Retinal pigment epithelial cell (primary cell): ENCODE measurements around the gene SUPT4H1.
"Not testable (repeated sequence)": the region's sequence is repeated elsewhere in the genome, so short reads cannot be mapped to it uniquely, and the experiment has no call there.

Experiments used
- DNase-seq: peaks from one replicate; pipeline ENCODE4 v3.0.0-alpha.2; 2010; ENCODE audit warnings: low read depth
- H3K4me3 ChIP-seq: 2 replicates; pipeline ENCODE4 v1.5.1; 2011; ENCODE audit warnings: mild to moderate bottlenecking, low read length, control low read depth, moderate library complexity
- TF ChIP-seq, protein P1 (sequence below): conservative IDR thresholded peaks from 2 replicates; pipeline ENCODE4 v1.5.1; 2011; ENCODE audit warnings: low read depth, low read length, control low read depth, inconsistent platforms

Gene SUPT4H1

DNA sequence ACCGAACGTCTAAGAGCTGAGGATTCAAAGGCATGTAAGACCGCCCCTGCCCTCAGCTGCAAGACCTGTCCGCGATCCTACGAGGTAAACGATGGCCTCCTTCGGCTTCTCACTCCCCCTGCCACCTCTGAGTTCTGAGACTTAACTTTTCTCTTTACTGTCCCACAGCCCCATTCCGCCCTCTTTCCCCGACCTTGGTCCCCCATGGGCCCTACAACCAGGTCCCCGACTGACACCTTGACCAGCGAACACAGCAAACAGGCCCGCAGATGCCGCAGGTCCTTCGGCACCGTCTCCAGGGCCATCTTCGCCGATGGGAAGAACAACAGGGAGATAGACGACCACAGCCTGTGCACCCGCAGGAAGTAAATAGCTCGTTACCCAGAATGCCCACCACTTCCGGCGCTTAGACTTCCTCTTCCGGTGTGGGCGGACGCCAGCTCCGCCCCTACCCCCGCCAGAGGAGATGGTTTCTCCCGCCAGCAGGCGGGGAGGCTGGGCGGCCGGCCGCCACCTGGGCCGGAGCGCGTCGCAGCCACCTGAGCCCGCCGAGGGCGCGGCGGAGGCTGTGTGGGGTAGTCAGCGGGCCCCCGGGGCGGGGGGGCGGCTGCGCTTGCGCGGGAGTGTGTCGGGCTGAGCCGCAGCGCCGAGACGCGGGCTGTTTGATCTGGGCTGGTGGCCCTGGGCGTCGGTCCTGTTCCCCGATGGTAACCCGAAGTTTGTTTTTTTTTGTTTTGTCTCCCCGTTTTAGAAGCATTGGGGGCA, at the start of gene SUPT4H1:
SUPT4H1 (minus strand) TSS at position 371 of the 765 bp plus-strand sequence; CDS start at position 305, 66 bp downstream.
- H3K4me3 ChIP-seq = peak within 1 kb of the TSS; percentile 99
- DNase-seq = peak; percentile 79
- TF ChIP-seq, protein P1, sequence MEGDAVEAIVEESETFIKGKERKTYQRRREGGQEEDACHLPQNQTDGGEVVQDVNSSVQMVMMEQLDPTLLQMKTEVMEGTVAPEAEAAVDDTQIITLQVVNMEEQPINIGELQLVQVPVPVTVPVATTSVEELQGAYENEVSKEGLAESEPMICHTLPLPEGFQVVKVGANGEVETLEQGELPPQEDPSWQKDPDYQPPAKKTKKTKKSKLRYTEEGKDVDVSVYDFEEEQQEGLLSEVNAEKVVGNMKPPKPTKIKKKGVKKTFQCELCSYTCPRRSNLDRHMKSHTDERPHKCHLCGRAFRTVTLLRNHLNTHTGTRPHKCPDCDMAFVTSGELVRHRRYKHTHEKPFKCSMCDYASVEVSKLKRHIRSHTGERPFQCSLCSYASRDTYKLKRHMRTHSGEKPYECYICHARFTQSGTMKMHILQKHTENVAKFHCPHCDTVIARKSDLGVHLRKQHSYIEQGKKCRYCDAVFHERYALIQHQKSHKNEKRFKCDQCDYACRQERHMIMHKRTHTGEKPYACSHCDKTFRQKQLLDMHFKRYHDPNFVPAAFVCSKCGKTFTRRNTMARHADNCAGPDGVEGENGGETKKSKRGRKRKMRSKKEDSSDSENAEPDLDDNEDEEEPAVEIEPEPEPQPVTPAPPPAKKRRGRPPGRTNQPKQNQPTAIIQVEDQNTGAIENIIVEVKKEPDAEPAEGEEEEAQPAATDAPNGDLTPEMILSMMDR = no peak

DNA sequence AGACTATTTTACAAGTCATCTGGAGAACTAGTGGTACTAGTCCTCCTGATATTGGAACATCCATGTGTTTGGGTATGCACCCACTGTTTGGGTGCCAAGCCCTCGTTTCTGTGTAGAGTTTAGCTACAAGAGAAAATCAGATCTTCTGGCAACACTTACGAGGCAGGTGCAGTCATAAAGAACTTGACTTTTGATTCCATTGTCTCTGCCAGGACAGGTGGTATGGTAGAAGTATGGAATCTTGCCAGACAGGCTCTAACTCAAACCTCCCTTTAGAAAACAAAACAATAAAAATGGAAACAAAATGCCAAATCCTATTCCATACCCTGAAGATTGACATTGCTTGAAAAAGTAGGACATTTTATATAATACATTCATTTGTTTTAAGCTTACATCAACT, 49.3 kb upstream of the SUPT4H1 start:
- no peak for DNase-seq
- H3K4me3 ChIP-seq = no peak overlapping the region
- TF ChIP-seq, protein P1 = no peak

DNA sequence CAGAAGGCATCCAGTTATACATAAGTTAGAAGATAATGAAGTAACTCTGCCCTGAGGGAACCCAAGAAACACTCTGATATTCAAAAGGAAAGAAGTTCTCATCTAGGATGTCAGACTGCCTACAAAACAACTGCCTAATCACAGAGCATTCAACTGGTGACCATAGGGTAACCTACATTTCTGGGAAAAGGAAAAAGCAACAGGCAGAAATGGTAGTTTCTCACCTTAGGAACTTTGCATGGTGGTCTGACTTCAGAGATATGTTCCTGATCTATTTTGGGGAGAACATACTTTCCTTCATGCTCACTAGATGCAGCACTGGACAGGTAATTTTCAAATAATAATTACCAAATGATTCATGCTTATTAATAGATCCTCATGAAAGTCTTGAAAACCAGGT, 48.8 kb upstream of the SUPT4H1 start:
- H3K4me3 ChIP-seq = no peak overlapping the region
- no peak for DNase-seq
- TF ChIP-seq, protein P1 = no peak

DNA sequence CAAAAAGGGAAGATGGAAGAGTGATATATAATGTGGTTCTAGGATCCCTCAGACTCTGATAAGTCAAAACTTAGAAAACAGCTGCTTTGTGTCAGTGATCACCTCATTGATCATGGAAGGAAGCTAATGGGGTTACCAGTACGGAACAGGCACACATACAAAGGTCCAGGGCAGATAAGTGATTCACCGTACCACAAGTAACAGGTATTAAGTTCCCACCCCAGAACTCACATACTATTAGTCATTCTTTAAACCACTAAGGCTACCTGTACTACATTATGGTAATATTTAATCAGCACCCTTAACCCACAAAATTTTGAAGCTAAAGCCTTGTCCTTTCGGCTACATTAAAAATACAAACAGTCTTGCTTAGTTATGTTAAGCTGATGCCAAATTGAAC, 48.0 kb upstream of the SUPT4H1 start:
- no peak overlapping the region for H3K4me3 ChIP-seq
- TF ChIP-seq, protein P1 = no peak
- DNase-seq = no peak

DNA sequence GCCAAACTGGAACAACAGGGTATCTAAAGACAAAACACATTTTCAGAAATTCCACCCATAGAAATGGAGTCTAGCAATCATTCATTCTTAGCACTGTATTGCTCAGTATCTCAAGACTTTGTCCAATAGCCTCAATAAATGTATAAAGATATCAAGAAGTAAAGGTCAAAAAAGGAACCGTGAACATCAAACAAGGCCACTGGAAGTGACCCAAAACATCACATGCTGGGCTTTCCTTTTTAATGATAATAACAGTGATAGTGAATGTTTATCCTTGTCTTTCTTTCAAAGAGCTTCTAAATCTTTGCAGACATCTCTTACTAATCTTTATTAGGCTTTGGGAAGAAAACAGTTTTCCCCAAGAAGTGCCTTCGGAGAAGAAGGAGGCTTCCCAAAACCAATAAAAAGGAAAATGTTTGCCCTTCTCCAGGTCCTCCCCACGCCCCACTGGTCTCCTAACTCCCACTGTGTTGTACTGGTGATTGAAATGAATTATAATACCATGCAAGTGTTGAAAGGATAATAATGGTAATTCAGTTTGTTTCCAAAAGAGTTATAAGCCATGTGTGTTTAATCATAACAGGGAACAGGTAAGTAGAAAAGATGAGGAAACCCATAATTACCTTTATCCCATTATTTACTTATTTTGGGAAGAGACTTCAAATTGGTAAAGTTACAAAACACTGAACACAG, 46.7 kb upstream of the SUPT4H1 start:
- H3K4me3 ChIP-seq = no peak overlapping the region
- TF ChIP-seq, protein P1 = no peak
- DNase-seq = no peak

DNA sequence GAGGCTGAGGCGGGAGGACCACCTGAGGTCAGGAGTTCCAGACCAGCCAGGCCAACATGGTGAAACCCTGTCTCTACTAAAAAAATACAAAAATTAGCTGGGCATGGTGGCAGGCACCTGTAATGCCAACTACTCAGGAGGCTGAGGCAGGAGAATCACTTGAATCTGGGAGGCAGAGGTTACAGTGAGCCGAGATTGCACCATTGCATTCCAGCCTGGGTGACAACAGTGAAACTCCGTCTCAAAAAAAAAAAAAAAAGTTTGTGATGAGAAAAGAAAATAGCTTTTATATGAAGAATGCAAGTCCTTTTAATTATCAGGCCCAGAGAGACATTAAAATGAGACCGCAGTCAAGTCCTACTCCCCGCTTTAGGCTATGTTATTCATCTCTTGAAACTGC, 45.4 kb upstream of the SUPT4H1 start:
- not testable (repeated sequence) for DNase-seq, H3K4me3 ChIP-seq

DNA sequence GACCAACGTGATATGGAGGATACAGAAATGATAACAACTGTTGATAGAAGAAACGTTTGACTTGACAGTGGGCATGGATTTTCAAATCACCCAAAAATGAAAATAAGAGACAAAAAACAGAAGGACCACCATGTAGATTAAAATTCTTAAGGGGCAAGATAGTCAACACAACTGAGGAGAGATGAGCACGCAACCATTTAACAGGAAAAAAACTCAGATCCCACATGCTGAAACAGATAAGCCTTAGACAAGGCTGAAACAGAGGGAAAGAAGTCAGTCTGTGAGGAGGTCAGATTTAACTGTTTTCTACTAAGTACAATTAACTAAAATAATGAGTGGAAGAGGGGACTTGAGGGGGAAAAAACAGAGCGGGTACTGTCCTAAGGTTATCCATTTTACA, 44.2 kb upstream of the SUPT4H1 start:
- TF ChIP-seq, protein P1 = no peak
- DNase-seq = no peak
- no peak overlapping the region for H3K4me3 ChIP-seq
